Measurements from ENCODE around the gene RCOR2. TPM values are rescaled to one million over a fixed set of nuclear protein-coding genes. Genes with fewer than 3 reads are reported as not detected.

Gene RCOR2
- total RNA-seq, 1 donor from 2014 or later: 0.53 TPM

DNA sequence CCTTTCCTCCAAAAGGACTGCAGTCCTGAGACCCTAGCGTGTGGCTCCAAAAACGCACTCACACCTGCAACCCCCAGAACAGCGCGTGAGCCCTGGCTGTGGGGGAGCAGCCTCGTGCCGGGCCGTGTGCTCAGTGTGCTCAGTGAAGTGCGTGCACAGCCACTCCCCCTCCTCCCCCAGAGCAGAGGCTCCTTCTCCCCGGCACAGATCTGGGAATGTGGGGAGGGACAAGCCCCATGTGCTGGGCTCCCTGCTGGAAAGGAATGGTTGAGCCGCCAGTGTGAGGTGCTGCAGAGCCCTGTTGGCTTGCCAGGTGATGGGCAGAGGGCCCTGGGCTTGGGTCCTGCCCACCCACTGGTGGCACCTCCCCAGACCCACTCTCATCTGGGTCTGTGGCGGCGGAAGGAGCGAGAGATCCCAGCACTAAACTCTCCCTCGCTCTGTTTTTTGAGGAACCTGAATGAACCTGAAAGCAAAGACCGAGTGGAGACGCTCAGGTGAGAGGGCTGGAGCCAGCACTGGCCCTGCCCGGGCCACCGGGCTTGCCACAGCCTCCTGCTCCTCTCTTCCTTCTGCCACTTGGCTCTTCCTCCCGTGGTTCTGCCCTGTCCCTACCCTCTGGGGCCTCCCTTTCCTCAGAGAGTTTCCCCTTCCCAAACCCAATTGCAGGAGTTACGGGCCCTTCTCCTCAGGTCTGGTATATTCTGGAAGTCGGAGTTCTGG, 9.0 kb downstream of the RCOR2 start:
- DNase-seq (ENCODE audit: low read depth): no peak

DNA sequence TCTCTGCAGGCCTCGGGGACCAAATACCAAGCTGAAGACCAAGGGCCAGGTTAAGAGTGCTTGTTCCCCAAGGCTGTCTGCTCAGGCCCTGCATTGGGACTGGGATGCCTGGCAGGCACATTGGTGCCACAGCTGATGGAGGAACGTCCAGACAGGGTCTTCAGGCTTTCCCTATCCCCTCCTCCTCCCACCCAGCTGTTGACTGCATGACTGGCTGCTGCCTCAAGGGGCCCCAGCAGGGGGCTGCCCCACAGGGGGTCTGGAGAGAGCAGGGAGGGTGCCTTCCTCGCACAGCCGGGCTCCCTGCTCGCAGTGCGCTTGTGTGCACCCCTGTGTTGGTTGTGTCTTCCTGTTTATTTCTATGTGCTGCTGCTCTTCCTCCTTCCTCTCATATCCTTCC, 9.9 kb downstream of the RCOR2 start:
- no peak for DNase-seq (ENCODE audit: low read depth)

DNA sequence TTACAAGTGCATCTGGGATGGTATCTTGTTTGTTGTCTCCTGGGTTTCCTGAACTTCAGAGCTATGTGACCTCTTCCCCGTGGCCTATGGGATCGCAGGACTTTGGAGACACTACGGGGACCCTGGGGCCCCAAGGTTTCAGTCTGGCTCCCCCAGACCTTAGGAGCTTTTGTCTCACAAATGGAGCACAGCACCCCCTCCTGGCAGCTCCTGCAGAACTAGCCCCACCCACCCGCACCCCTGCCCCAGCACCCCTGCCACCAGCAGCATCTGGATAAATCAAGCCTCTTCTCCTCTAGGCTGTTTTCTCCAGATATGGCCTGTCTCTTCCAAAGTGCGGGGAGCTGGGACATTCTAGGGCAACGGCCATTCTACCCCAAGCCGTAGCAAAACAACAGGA, 10.4 kb downstream of the RCOR2 start:
- no peak for DNase-seq (ENCODE audit: low read depth)

DNA sequence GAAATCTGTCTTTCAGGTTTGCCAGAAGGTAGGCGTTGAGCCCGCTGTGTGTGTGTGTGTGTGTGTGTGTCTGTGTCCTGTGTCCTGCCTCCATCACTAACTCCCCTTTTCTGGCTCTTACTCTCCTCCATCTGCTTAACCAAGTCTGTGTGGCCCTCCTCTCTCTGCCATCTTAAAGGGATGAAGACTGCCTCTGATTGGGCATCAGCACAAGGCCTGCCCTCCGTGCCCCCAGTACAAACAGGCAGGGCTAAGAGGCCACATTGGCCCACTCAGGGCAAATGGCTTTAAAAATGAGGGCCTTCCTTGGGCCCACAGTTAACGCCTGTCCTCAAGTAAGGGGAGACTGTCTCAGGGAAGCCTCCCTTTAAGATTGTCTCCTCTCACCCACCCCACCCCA, 10.9 kb downstream of the RCOR2 start:
- DNase-seq (ENCODE audit: low read depth): no peak

DNA sequence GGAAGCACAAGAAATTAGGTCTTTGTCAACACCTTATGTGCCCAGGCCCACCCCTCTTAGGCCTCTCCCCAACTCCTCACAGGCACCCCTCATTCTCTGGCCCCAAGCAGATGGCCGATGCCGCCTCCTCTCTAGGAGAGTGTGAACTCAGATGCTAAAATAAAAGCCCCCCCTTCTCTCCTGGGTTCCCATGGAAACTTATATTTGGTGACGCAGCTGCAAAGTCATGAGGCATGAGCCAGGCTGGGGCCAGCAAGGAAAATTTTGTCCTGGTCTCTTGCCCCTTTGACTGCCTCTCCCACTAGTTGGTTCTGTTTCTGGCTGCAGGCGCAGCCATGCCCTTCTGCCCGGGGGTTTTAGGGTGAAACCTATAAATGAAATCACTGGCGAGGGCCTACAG, 11.8 kb downstream of the RCOR2 start:
- DNase-seq (ENCODE audit: low read depth): no peak

DNA sequence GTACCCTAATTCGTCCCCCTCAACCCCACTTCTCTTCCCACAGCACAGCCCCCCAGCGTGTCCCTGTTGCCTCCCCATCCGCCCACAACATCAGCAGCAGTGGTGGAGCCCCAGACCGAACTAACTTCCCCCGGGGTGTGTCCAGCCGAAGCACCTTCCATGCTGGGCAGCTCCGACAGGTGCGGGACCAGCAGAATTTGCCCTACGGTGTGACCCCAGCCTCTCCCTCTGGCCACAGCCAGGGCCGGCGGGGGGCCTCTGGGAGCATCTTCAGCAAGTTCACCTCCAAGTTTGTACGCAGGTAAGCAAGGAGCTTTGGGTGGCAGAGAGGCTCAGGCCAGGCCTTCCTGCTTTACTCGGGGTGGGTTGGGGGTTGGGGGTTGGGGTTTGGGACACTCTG, 12.2 kb downstream of the RCOR2 start:
- DNase-seq (ENCODE audit: low read depth): no peak

DNA sequence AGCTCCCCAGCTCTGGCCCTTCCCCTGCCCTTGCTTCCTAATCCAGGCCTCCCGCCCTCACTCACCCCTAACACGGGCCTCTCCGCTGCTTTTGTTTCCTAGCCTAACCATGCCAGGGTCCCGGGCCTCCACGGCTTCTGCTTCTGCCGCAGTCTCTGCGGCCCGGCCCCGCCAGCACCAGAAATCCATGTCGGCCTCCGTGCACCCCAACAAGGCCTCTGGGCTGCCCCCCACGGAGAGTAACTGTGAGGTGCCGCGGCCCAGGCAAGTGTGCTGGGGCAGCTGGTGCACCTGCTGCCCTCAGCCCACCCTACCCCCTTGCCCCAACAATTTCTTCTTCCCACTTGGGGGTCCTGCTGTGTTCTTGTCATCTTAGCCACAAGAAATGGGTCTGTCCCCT, 13.1 kb downstream of the RCOR2 start:
- DNase-seq (ENCODE audit: low read depth): no peak

DNA sequence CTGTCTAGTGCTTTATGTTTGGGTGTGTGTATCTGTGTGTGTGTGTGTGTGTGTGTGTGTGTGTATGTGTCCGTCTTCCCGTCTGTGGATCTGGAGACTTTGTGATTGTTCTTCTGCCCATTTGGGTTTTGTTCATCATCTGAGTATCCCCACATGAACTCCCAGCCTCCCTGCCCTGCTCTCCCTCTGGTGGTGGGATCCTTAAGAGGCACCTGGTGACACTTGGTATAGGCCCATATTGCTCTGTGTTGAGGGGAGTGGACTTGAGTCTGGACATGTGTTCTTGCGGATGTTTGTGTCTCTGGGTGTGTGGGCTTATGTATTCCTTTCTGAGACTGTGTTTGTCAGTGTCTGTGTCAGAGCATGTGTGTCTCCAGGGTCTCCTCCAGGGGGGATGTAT, 15.3 kb downstream of the RCOR2 start:
- no peak for DNase-seq (ENCODE audit: low read depth)

DNA sequence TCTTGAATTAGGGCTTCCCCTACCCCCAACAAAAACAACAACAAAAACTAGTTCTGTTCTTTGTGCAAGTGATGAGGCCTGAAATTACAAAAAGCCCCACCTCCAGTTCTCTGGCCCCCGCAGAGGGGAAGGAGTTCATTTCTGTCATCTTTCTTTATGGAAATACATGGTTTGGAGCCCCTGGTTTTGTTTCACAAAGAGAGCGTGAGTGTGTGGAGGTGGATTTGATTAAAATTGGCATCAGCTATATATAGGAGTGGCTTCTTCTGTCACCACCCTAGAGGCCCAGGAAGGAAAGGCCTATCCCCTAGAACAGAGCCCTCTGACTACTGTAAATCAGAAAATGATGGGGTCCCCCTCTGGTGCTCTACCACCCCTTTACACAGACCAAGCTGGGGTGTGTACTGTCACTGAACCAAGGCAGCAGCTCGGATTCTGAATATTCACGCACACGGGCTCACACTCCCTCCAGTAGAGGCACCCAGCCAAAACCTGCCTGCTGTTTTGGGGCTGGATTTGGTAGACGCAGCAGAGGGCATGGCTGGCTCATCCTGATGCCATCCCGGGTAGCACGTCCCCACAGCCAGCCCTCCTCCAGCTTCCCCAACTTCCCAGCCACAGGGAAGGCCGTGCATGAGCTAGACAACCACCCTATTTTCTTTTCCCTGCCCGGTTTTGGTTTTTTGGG, 19.4 kb downstream of the RCOR2 start:
- DNase-seq (ENCODE audit: low read depth): no peak

DNA sequence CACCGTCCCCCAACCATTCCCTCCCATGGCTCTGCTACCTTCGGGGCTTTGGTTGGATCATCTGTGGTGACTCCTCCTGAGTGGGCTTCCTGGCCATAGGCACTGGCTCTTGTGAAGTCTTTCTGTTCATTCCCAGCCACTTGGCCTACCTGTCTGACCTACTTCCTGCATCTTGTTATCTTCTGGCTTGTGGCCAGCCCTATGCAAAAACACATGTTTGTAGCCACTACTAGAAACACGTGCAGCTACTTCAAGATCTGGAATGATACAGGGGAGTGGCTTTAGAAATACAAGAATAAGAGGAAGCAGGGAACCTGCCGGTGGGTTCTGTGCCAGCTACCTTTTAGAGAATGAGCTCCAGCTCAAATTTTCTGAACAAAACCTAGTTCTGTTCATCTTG, 20.9 kb downstream of the RCOR2 start:
- DNase-seq (ENCODE audit: low read depth): no peak

DNA sequence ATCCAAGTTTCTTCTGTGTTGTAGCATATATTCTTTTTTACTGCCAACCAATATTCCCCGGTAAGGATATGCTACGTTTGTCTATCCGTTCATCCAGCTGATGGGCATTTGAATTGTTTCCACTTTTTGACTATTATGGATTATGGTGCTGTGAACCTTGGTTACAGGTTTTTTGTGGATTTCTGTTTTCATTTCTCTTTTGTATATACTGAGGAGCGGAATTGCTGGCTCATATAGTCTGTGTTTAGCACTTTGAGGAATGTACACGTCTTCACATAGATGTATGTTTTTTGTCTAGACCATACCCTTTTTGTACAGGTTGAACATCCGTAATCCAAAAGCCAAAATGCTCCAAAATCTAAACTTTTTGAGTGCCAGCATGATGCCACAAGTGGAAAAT, 23.6 kb downstream of the RCOR2 start:
- no peak for DNase-seq (ENCODE audit: low read depth)

DNA sequence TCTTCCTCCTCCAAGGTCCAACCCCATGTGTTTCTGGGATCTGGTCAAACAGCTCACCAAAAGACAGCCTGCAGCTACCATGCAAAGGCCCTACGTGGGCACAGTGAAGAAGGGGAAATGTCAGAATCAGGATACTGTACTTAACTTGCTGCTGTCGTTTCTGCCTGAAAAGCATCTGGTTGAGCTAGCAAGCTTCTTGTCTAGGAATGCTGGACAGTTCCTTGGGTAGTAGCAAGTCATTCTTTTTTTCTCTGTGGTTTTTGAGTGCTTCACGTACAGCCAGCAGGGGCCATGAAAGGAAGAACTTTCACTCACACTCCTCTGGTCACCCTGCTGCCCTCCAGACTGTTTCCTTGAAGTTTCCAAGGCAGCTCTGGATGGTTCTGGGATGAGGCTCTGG, 24.7 kb downstream of the RCOR2 start:
- DNase-seq (ENCODE audit: low read depth): peak; percentile 30

DNA sequence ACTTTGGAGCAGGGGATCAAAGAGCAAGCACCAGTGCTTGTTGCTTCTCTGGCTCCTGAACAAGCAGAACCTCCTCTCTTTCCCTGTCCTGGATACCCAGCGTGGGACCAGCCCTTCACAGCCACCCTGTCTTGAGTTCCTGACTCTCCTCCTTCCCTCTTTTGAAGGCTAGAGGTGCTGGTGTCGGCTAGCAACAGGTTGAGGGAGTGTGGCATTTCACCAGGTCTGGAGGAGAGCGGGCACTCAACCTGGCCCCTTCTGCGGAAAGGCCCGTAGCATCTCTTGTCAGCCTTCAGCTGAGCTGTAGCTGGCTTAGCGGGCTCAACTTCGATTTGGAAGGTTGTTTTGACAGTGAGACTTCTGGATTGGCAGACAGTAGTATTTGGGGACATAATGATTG, 26.6 kb downstream of the RCOR2 start:
- DNase-seq (ENCODE audit: low read depth): no peak

DNA sequence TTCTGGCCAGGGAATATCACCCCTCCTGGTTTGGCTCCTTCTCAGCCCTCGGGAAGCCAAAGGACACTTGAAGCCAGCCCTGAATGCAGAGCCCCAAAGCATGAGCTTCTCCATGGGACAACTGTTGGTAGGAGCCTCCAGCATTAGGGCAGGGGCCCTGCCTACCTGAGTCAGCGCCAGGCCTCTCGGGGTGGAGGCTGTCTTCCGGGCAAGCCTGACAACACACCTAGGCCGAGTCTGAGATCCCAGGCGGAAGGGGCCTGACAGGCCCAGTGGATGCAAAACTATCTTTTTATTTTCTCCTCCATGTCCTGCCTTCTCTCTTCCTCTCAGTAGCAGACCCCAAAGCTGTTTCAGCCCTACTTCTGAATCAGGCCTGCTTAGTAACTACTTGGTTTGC, 27.6 kb downstream of the RCOR2 start:
- DNase-seq (ENCODE audit: low read depth): no peak

DNA sequence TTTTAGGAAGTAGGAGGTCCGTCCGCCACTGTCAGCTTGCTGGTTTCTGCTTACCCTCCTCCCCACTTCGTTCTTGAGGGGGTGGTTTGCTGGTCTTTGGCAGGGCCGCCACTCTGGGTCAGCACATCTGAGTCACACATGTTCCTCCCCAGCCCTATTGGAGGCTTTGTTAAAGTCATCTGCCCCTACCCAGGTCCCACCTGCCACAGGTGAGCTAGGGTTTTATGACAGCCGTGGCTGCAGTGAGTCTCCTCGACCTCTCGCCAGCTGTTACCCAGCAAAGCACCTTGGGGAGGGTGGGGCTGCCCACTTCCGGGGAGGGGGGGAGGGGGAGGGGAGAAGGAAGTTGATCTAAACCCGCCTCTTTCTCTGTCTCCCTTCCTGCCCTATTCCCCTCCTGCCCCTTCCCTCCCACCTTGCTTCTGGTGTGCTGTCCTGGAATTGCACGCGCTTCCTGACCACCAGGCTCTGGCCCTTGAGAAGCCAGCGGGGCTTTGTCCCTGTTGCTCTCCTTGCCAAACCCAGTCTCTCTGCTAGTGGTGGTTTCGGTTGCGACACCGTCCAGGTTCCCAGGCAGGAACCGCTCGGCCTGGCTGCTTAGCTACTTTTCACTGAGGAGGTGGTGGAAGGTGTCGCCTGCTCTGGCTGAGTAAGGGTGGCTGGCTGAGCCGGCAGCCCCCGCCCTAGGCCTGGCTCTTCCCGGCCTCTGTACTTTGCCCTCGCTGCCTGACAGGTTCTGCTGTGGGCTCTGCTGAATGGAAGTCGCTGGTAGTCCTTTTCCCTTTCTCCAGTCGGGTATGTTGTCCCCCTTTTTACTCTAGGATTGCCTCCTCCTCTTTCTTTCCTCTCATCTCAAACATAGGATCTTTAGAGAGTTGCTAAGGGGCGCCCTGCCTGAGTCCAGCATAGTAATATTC, 28.5 kb downstream of the RCOR2 start:
- DNase-seq (ENCODE audit: low read depth): no peak

DNA sequence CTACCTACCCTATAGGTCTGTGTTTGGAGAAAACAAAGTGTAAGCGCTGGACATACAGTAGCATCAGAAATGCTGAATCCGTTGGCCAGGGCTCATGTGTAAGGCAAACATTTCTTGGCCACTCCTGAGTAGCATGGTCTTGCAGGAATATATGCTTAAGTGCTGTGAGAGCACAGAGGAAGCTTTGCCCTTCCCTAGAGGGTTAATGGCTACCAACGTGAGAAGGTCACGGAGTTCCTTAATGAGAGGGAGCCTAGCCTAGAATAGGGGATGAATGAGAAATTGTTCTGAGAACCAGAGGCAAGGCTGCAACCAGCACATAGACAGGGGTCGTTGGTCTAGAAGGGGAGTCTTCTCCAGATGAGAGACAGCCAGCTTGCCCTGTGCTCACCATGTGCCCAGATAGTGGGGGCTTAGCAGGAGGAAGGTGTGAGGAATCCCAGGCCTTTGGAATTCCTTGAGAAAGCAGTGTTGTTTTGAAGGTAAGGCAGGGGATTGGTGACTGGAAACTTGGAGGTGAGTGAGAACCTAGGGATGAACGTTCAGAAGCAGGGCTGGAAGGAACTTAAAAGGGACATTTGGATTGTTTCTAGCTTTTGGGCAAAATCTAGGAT, 29.5 kb downstream of the RCOR2 start:
- DNase-seq (ENCODE audit: low read depth): no peak

DNA sequence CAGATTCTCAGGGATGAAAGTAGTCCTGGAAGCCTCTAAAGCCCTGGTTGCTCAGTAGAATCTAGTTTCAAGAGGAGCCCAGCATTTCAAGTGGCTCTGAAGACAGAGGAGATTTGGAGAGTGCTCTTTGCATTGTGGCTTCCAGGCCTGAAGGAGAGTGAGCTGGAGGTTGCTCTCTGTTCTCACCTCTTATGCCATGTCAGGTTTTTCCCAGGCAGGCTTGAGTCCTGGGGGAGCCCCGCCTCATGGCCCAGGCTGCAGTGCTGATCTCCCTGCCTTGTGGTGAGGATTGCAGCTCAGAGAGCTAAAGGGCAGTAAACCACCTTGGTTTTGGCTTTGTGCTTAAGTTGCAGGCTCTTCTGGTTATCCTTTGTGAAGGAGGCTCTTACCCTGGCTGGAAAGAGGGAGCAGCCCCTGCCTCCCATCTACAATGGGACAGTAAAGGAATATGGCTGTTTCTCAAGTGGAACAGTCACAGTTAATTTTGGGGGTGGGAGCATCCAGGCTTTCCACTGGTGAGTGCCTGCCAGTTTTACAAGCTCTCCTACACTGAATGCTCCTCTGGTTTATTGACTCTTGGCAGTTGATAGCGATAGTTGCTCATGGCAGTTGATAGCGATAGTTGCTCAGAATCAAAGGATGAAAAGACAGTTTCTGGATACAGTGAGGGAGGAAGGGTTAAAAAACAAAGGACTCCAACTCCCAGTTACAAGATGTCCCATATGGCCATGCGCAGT, 32.6 kb downstream of the RCOR2 start:
- DNase-seq (ENCODE audit: low read depth): no peak

DNA sequence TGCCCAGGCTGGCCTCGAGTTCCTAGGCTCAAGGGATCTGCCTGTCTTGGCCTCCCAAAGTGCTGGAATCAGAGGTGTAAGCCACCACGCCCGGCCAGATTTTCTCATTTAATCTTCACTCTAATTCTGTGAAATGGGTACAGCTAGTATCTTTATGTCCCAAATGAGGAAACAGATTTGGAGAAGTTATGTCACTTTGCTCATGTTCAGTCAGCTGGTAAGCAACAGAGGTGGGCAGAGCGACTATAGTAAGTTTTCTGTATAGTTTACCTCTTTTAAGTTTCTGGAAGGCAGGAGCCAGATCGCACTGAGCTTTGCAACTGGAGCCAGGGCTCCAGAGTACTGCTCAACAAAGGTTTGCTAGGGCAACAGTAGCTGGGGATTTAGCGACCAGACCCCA, 33.2 kb downstream of the RCOR2 start:
- no peak for DNase-seq (ENCODE audit: low read depth)

DNA sequence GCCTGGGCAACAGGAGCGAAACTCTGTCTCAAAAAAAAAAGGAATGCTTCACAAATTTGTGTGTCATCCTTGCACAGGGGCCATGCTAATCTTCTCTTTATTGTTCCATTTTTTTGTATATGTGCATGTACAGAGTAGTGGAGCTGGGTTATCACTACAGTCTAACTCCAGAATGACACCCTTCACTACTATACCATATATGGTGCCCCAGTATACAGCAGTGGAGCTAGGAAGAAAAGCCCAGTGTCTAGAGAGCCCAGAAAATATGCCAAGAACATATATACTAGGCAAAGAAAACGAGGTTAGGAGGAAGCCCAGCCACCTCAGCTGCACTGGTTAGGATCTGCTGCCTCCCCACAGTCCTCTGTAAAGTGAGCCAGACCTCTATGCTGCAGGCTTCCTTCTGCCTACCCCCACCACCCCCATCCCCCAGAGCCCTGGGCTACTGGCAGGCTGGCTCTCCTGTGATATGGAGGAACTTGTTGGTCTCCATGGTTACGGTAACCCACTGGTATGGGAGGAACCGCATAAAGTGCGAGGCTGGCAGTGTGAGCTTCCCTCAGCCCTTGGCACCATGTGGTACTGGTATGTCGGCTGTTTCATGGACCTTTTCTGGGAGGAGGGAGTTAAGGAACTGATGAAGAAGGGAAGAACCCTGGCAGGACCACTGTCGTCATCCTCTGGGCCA, 34.3 kb downstream of the RCOR2 start:
- no peak for DNase-seq (ENCODE audit: low read depth)

DNA sequence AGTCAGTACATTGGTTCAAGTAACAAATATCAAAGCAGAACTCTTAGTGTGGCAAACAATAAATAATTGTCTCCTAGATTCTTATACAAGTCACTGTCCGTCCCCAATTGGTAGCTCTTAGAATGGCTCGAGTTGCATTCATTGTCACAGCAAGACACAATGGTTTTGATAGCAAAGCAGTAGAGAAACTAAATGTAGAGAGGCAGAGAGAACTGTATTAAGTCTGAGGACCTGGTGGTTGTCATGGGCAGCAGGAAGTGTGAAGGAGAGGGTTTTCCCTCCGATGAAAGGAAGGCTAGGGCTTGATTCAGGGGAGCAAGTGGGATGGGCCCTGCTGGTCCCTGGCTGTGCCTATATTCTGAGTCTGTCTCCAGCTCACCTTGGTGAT, 36.6 kb downstream of the RCOR2 start:
- no peak for DNase-seq (ENCODE audit: low read depth)
